ENCODE data around the gene B4GALT6.
"Not testable (repeated sequence)": the region's sequence is repeated elsewhere in the genome, so short reads cannot be mapped to it uniquely, and the experiment has no call there.

The B4GALT6 gene, protein sequence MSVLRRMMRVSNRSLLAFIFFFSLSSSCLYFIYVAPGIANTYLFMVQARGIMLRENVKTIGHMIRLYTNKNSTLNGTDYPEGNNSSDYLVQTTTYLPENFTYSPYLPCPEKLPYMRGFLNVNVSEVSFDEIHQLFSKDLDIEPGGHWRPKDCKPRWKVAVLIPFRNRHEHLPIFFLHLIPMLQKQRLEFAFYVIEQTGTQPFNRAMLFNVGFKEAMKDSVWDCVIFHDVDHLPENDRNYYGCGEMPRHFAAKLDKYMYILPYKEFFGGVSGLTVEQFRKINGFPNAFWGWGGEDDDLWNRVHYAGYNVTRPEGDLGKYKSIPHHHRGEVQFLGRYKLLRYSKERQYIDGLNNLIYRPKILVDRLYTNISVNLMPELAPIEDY

DNA sequence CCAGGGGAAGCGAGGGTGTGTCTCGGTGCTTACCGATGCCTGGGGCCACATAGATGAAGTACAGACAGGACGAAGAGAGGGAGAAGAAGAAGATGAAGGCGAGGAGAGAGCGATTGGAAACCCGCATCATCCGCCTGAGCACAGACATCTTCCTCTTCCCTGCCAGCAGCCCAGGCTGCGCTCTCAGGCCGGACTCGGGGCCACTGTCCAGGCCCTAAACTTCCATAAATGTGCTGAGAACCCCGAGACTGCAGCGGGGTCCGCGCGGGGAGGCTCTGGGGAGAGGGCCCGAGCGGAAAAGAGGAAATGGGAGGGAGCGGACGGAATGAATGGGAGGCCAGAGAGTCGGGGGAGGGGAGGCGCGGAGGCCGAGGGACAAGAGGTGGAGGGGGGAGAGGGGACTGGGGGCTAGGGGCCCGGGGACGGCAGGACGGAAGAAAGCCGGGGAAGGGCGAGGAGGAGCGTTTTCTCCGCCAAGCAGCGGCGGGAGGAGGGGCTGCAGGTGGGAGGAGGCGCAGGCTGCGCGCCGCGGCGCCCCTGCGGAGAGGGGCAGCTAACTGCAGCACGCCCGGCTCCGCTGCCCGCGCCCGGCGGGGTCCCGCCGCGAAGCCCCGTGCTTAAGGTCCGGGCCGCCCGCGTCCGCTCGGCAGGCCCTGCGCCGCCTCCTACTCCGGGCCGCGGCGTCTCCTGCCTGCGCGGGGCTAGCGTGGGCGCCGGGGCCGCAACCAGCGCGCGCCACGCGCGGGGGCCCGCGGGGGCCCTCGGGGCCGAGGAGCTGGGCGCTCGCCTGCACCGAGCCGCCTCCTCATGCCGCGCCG is at the start of gene B4GALT6:
TSS of gene B4GALT6 (minus strand) at position 303 of the 818 bp plus-strand sequence. CDS start at position 148, 155 bp downstream.
- peak; percentile 6 for DNase-seq (ENCODE audit: low read depth)

DNA sequence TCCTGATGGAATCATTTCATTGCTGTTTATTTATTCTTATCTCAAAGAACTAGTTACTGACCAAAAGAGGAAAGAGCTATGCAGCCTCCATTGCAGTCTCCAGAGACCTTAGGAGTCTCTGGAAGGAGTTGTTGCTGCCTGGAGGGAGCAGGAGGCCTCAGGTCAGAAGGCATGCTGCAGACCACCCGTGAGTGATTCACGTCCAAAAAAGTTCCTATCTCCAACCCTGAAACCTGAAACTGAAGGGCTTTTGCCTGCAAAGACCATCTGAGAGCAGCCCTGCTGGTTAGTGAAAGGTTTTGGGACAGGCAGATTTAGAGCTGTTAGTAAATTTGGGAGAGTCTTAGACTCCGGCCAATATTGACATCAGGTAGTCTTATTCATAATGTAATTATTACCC is 47.2 kb upstream of the B4GALT6 start:
- DNase-seq (ENCODE audit: low read depth), result no peak

DNA sequence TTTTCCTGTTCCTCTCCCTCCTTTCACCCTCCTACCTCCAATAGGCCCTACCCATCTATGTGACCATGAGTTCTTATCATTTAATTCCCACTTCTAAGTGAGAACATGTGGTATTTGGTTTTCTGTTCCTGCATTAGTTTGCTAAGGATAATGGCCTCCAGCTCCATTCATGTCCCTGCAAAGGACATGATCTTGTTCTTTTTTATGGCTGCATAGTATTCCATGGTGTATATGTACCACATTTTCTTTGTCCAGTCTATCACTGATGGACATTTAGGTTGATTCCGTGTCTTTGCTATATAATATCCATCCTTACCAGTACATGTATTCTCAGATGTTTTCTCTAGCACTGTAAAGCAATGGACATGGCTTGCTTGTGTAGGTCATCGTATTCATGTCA is 44.8 kb upstream of the B4GALT6 start:
- not testable (repeated sequence) for DNase-seq (ENCODE audit: low read depth)

DNA sequence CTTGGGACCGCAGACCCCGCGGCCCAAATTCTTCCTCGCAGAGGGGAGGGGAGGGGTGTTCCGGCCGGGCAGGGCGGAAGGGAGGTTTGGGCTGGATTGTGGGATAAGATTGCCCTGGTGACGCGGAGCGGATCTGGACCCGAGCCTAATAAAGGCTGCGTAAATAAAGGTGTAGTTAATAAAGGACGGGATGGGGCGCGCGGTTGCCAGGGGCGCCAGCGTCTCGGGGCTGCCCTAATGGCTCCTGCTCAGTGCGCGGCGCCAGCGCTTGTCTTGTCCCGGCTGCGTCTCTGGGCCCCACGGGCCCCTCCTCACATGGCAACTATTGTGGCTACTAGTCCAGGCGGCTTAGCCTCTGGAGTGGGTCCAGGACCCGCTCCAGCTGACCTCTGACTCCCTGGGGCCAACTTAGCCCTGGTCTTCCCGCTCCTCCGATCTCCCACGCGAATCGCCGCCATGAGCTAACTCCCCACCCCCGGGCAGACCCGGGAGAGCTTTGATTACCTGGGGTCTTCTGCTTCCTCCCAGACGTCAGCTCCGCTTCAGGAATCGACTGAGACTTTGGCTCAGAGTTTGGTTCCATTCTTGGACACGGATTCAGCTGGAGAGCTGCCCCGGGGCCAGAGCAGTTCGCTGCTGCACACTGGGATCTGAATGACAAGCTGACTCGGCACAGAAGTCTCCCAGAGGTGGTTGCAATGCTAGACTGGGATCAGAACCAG is 39.8 kb upstream of the B4GALT6 start:
- DNase-seq (ENCODE audit: low read depth), result no peak

DNA sequence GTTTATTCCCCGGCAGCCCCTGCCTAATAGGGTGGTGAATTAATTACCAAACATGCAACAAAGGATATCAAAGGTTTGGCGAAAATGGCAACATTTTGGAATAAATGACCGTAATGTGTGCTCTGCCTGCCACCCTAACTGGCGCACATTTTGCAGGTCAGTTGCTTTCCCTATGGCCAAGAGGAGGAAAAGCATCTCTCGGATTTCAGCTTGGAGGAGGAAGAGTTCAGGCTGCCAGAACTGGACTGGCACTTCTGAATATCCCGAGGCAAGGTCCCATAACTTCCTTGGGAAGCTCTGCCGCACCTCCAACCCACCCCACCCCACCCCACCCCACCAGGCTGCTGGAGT is 39.2 kb upstream of the B4GALT6 start:
- no peak for DNase-seq (ENCODE audit: low read depth)

DNA sequence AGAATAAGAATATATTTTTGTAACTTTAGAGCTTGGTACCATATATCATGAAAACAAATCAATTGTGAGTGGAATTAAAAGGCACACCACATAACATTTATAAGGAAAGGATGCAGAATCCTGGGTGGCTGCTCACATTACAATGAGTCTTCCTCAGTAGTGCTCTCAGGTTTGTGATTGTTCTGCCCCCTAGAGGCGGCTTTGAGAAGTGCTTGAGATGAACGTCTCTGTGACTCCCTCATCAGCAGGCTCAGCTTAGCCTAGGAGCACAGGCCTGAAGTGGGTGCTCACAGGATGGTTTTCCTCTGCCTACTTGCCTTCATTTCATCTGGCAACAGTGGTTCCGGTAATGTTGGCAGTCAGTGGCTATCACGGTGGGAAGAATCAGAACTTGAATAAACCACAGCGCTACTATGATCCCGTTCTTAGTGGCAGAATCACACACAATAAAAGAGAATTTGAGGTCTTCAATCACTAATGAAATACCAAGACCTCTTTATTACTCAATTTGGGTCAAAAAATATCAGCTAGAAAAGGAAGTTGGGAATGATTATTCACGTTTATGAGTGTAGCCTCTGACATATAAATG is 38.1 kb upstream of the B4GALT6 start:
- DNase-seq (ENCODE audit: low read depth), result peak; percentile 57

DNA sequence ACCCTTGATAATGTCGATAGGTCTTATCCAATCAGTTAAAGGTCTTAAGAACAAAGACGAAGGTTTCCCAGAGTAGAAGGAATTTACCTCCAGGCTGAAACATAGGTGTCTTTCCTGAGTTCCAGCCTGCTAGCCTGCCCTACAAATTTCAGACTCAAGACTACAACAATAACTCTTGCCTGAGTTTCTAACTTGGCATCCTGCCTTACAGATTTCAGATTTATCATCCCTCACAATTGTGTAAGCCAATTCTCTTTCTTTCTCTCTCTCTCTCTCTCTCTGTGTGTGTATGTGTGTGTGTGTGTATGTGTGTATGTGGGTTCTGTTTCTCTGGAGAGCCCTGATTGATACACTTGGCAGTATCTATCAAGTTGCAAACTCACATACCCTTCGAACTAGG is 37.2 kb upstream of the B4GALT6 start:
- no peak for DNase-seq (ENCODE audit: low read depth)

DNA sequence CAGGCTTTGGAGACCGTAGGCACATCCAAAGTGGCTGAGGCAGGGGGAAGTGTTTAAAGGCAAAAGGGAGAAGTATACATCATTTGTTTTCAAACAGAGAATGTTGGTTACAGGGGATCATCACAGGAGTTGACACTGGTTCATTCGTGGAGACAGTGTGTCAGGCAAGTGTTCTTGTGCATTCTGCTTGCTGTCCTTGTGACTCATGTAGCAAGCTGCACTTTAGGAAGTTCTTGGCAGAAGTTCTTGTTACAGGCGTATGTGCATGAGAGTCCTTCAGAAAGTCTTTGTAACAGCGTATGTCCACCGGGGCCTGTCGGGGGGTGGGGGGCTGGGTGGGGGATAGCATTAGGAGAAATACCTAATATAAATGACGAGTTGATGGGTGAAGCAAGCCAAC is 36.5 kb upstream of the B4GALT6 start:
- no peak for DNase-seq (ENCODE audit: low read depth)

DNA sequence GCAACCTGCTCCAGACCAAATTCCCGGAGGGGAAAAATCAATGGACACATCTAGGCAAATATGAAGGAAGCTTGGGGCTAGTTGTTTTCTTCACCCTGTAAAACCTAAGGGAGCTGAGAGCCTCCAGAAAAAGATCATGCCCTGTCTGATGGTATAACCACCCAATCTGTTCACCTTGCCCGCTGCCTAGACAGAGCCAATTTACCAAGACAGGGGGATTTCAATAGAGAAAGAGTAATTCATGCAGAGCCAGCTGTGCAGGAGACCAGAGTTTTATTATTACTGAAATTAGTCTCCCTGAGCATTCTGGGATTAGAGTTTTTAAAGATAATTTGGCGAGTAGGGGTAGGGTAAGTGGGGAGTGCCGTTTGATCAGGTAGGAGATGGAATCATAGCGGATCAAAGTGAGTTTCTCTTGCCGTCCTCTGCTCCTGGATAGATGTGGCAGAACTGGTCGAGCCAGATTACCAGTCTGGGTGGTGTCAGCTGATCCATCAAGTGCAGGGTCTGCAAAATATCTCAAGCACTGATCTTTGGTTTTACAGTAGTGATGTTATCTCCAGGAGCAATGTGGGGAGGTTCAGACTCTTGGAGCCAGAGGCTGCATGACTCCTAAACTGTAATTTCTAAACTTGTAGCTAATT is 35.1 kb upstream of the B4GALT6 start:
- DNase-seq (ENCODE audit: low read depth), result no peak

DNA sequence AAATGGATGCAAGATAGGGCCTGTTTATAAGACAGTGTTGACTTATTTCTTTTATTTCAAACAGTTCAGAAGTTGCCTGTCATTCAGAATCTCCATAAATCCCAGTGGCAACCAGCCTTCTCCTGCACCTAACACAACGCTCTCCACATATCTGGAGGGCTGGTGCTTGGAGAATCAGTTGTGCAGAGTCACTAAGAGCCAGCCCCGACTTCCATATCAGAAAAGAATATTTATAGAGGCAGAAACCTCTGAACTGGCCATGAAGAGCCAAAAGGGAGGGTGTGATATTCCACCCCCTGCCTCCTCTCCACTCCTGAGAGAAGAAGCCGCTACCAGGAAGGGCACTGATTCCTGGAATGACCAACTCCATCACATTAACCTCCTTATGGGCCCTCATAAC is 34.0 kb upstream of the B4GALT6 start:
- DNase-seq (ENCODE audit: low read depth), result no peak

DNA sequence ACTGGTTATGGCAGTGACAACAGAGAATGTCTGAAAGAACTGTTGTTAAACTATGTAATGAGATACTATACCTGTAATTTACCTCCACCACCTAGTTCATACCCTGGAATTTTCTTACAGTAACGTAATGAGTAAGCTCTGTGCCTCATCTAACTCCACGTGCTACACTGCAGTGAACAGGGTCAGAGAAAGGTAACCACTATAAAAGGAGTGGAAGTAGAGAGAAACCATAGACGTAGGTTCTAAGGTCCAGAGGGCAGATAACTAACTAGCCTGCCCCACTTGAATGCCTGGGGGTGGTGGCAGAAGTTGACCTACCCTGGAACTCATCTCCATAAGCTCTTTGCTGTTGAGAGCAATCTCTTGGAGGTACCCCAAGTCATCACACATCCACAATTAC is 32.0 kb upstream of the B4GALT6 start:
- DNase-seq (ENCODE audit: low read depth), result no peak

DNA sequence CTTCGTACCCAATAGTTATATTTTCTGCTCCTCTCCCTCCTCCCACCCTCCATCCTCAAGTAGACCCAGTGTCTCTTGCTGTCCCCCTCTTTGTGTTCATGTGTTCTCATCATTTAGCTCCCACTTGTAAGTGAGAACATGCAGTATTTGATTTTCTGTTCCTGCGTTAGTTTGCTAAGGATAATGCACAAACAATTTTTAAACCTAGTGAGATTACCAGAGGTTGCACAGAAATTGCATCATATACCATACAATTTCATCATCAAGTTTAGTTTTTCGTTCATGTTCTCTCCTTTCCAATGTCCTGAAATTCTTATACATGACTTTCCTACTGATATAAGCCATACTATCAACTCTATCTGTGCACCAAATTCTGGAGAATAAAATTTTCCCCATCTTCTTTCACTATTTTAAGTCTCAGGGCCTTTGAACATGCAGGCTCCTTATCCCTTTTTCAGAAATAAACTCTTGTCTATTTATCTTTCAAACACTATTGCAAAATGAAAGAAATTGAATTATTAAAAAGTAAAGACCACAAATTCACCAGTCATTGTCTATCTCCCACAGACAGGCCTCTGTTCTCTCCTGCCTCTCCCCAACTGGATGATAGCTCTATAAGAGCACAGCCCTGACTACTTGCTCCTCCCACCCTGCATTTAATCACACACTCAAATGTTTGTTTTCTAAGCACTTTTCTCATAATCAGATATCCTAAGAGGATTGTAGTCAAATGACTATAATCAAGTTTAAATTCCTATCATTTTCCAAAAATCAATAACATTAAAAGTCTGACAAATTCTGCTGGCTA is 27.2 kb upstream of the B4GALT6 start:
- no peak for DNase-seq (ENCODE audit: low read depth)

DNA sequence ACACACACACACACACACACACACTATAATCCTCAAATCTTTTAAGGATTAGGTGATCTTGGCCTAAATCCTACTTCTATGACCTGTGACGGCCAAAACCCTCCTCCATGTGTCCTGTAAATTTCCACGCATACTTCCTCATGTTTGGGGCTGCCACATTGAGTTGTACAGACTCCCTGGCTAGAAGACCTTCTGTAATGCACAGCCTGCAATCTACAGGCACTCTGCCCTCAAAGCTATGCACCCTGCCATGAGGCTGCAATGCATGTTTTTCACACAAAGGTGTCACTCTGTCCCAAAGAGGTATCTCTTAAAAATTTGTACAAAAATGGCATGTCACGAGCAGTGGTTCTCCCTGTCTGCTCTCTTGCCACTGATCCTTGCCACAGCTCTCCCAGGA is 26.4 kb upstream of the B4GALT6 start:
- DNase-seq (ENCODE audit: low read depth), result no peak

DNA sequence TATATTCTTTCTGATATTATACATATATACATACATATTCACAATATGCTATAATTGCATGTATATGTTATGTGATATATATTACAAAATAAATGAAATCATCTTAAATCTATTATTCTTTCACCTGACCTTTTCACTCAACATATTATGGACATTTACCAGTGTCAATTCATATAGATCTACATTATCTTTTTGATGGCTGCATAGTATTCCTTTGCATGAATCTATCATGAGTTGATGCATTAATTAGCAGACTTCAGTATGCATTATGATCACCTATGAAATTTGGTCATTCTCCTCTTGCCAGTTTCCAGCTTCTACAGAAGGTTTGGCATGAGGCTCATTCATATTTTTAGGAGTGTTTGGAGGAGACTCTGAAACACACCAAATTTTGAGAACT is 23.4 kb upstream of the B4GALT6 start:
- no peak for DNase-seq (ENCODE audit: low read depth)

DNA sequence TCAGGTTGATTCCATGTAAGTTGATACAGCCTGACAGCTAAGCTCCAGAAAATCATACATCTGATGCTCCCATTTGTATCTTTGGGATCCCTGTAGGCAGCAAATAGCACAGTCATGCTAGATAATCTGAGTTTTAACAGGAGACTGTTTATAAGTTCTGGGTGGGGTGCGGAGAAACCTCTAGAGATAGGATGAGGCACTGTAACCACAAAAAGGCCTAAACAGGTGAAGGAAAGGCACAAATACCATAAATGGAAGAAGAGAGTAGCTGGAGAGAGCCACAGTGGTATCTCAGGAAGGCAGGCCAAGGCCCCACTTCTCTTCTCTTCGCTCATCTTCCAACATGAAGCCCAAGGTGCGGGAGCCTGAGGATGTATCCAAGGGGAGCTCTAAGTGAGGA is 18.1 kb upstream of the B4GALT6 start:
- DNase-seq (ENCODE audit: low read depth), result no peak

DNA sequence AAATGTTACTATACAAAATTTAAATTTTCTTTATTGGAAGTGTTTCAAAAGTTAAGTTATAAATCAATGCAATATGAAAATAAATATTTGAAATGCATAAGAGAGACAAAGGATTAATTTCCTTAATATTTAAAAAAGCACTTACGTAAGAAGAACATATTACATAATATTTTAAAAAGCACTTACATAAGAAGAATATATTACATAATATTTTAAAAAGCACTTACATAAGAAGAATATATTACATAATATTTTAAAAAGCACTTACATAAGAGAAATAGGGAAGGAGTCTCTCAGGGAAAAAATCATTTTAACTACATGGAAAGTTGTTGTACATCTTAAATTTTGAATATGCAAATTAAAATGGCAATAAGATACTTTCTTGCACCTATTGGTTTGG is 17.4 kb upstream of the B4GALT6 start:
- DNase-seq (ENCODE audit: low read depth), result no peak

DNA sequence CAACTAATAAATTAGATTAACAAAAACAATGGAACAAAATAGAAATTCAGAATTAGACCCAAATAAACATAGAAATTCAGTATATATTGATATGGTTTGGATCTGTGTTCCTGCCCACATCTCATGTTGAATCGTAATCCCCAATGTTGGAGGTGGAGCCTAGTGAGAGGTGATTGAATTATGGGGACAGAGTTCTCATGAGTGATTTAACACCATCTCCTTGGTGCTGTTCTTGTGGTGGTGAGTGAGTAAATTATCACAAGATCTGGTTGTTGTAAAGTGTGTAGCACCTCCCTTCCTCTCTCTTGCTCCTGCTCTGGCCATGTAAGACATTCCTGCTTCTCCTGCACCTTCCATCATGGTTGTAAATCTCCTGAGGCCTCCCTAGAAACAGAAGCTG is 16.6 kb upstream of the B4GALT6 start:
- no peak for DNase-seq (ENCODE audit: low read depth)

DNA sequence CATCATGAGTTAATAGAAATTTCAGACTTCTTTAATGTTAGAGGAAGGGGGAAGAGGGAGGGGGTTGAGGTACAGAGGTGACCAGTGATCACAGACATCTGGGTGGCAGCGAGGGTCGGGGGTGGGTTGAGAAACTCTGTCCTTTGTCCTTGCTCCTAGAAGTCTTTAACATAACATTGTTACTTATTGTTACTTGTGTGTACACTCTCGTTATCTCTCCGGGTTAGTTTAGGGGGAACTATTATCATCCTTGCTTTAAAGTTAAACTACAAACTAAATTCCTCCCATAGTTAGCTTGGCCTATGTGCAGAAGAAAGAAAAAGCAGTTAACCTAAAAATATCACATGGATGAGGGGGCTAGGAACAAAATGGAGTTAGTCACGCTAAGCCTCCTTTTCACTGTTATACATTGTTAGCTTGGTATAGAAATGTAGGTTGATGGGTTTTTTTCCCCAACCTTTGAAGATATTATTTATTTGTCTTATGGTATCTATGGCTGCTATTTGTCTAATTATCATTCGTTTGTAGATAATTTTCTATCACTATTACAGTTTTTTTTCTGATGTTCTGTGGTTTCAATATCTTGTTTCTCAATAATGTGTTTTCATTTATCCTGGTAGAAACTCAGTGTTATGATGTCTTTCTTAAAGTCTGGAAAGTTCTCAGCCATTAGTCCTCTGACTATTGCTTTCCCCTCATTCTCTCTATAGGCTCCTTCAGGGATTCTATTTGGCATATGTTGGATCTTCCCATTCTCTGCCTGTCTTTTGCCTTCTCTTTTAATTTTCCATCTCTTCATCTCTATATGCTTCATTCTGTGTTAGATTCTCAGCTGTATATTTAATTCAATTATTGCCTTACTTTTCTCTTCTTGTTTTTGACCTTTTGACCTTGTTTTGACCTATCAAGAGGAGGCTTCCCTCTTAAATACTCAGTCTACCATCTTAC is 13.2 kb upstream of the B4GALT6 start:
- no peak for DNase-seq (ENCODE audit: low read depth)

DNA sequence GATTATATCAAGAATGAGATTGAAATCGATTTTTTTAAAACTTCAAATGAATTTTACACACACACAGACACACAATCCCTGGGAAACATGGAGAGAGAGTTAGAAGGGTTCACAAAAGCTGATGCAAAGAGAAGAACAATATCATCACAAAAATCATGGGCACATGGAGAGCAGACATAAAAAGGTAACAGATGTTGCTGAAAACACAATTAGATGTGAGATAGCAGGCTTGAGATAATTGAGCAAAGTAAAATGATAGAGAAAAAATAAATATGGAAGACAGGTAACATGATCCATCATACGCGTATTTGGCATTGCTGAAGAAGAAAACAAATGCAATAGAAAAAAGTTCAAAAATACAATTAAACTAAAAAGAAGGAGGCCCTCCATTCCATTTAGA is 11.6 kb upstream of the B4GALT6 start:
- DNase-seq (ENCODE audit: low read depth), result no peak

DNA sequence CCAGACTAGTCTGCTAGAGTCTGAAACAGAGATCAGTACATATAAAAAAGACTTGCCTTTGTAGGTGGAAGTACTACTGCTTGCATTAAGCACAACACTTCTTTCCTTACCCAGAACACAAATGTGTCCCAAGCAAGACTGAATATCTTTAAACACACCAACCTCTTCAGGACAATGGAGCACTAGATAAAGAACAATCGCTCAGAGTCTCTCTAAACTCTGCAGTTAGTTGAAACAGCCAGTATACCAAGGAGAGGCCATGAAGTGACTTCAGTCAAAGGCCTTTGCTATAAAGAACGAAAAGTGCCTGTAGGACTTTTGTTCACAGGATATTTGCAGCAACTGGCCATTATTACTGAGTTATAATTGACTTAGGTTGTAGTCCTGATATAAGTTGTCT is 9.9 kb upstream of the B4GALT6 start:
- no peak for DNase-seq (ENCODE audit: low read depth)

All from fibroblast of gingiva (primary cell).